ENCODE measurements around the gene IMMT. TPM values are rescaled to one million over a fixed set of nuclear protein-coding genes. Genes with fewer than 3 reads are reported as not detected.

Gene IMMT
- total and polyA plus RNA-seq, 2 of the 8 experiments (the other 6 are each of a cell fraction or from before 2014, with no cell fraction given) = 37.7 to 103 TPM

GRCh38 chr2:86201671-86202335, 6.5 kb upstream of the IMMT start:
- no peak overlapping the region for H3K27ac ChIP-seq (ENCODE audit: low read depth, low read length)
- no peaks in the 10 kb centered on the region for H3K23me2 ChIP-seq (ENCODE audit: low read depth, low read length)
- TF ChIP-seq USF2 (IDR thresholded peaks at IDR 0.05; ENCODE audit: low read length) (no peak), SRF (IDR thresholded peaks at IDR 0.05; ENCODE audit: low read depth, low read length) (no peak), RAD21 (IDR thresholded peaks at IDR 0.05 in 1 of 2, conservative IDR thresholded peaks at IDR 0.05 in 1 of 2; ENCODE audit: low read depth in 2 of 2, low read length in 2 of 2) (no peak), TAF7 (optimal IDR thresholded peaks at IDR 0.05; ENCODE audit: borderline replicate concordance, low read depth, low read length) (no peak)
- H3K36me3 ChIP-seq (ENCODE audit: control insufficient read depth in 2 of 4, insufficient read depth in 4 of 4, low read length in 3 of 4) = peaks cover 2 to 9% (median 5%) of the 10 kb centered on the region in 4 experiments; a peak in 7 of 8 replicates
- H3K56ac ChIP-seq (replicated peaks; ENCODE audit: insufficient read length, low read depth, low read length) = no peak overlapping the region
- FAIRE-seq = no peak
- no peak overlapping the region for H4K8ac ChIP-seq (ENCODE audit: extremely low read depth, insufficient read depth, low read length)
- no peak overlapping the region for H2BK5ac ChIP-seq (ENCODE audit: low read depth, low read length)
- CTCF ChIA-PET (ENCODE audit: partially characterized antibody) = interaction anchor here (1.1 to 2.0 kb wide), 6 partner anchors 13 to 181 kb away, joined by 3 to 13 read pairs (median 6); no protein-coding TSS in a partner anchor
- peaks cover 0 to 1% of the 10 kb centered on the region in 2 experiments for H4K20me1 ChIP-seq (replicated peaks in 1 of 2; ENCODE audit: control insufficient read depth in 1 of 2, insufficient read depth in 2 of 2, low read length in 2 of 2)
- peaks cover 0 to 45% of the 10 kb centered on the region in 2 experiments for H3K79me2 ChIP-seq (ENCODE audit: control insufficient read depth in 1 of 2, insufficient read depth in 2 of 2, low read length in 2 of 2)
- H4K91ac ChIP-seq (replicated peaks; ENCODE audit: insufficient read length, low read length) = no peak overlapping the region
- H2BK12ac ChIP-seq (ENCODE audit: low read depth, low read length) = 0 out of 2 replicates have a peak overlapping the region, but pooled peaks have one; percentile 52
- peak overlapping the region in 1 of 4 experiments; percentile 47; a peak in 2 of 7 replicates for H3K9ac ChIP-seq (replicated peaks in 1 of 4; ENCODE audit: extremely low read depth in 1 of 4, low read depth in 3 of 4, low read length in 3 of 4)
- peak overlapping the region; percentile 89 for H2AK5ac ChIP-seq (ENCODE audit: low read depth, low read length)
- H3K4me2 ChIP-seq (ENCODE audit: insufficient read depth in 1 of 2, low read depth in 2 of 2, low read length in 2 of 2) = peak overlapping the region in 1 of 2 experiments; percentile 22; a peak in 1 of 4 replicates
- no peaks in the 10 kb centered on the region for H3K27me3 ChIP-seq (replicated peaks in 1 of 4; ENCODE audit: control insufficient read depth in 3 of 4, extremely low read depth in 1 of 4, insufficient read depth in 3 of 4, low read length in 3 of 4)
- no peak for DNase-seq (ENCODE audit: low read depth in 1 of 2, low spot score in 2 of 2)
- H2BK120ac ChIP-seq (replicated peaks; ENCODE audit: low read depth, low read length) = no peak overlapping the region
- 85% methylated on average over 8 of the region's 8 CpGs; no CpG with 5 or more reads in 1 of the 2 experiments for WGBS, 2 experiments (ENCODE audit: extremely low coverage in 1 of 2, insufficient coverage in 1 of 2, insufficient read length in 1 of 2, insufficient replicate concordance in 2 of 2, low coverage in 1 of 2, low lambda C conversion rate in 2 of 2, missing lambda C conversion rate in 1 of 2)
- H2BK15ac ChIP-seq (ENCODE audit: low read length) = no peak overlapping the region
- H3K14ac ChIP-seq (ENCODE audit: insufficient read length) = no peak overlapping the region
- POLR2A ChIA-PET (ENCODE audit: partially characterized antibody) = interaction anchor here (1.0 to 1.2 kb wide), 3 partner anchors 13 to 107 kb away, joined by 3 read pairs; no protein-coding TSS in a partner anchor
- H3K4me3 ChIP-seq (ENCODE audit: extremely low read depth in 1 of 4, insufficient read depth in 2 of 4, low read depth in 3 of 4, low read length in 4 of 4) = peak overlapping the region in 1 of 4 experiments; percentile 10; a peak in 1 of 8 replicates
- peaks cover 0 to 6% (median 2%) of the 10 kb centered on the region in 4 experiments; a peak in 3 of 7 replicates for H3K4me1 ChIP-seq (replicated peaks in 1 of 4; ENCODE audit: control insufficient read depth in 3 of 4, insufficient read depth in 4 of 4, low read length in 3 of 4)
- H3K79me1 ChIP-seq (ENCODE audit: low read depth, low read length) = peaks cover 5% of the 10 kb centered on the region
- H4K5ac ChIP-seq (ENCODE audit: insufficient read length, low read depth, low read length) = no peak overlapping the region
- no peaks in the 10 kb centered on the region for H3K9me3 ChIP-seq (ENCODE audit: insufficient read depth in 2 of 2, low read depth in 1 of 2, low read length in 1 of 2)
- H3K18ac ChIP-seq (ENCODE audit: extremely low read depth, low read length) = no peak overlapping the region
- H2BK20ac ChIP-seq (ENCODE audit: low read length) = no peak overlapping the region
- H3K23ac ChIP-seq (ENCODE audit: insufficient read length) = no peak overlapping the region
- no peak overlapping the region for H3K4ac ChIP-seq (replicated peaks; ENCODE audit: insufficient read length, low read depth, low read length)
- H2AFZ ChIP-seq (ENCODE audit: low read length) = no peak overlapping the region

Data from H1 (cell line).